GM03348 (cell line): ENCODE data around the gene FAM180A.

Experiments
- DNase-seq: peaks from one replicate; pipeline ENCODE4 v3.0.0; 2012; ENCODE audit warnings: low spot score

FAM180A gene

GRCh38 chr7:135771961-135772638, 23.5 kb upstream of the FAM180A start:
- DNase-seq: peak; percentile 49

- DNase-seq: no peak
Measured at GRCh38 chr7:135771051-135771450, 22.4 kb upstream of the FAM180A start.

DNA sequence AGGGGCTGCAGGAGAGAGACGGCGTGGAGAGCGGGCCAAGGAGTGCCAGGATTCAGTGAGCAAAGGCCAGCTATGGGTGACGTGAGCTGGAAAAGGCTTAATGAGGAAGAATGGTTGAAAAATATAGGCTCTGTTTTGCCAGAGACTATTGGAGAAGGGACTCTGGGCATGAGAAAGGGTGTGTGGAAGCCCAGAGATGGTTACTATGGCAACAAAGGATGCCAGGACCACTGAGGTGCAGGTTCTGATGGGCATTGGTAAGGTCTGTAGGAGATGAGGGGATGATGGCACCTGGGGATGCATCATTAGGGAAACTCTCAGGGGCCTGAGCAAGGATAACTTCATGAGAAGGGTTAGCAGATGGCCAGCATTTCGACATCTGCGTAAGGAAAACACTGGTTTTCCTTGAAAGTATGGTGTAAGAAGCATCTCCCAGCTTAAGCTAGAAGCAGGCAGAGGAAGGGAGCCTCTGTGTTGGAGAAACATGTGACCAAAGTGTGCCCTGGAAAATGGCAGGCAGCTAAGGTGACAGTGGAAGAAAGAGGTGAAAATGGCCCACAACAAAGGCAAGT, 21.6 kb upstream of the FAM180A start:
- no peak for DNase-seq

- DNase-seq: no peak
Measured at GRCh38 chr7:135769005-135769802, 20.6 kb upstream of the FAM180A start.

DNA sequence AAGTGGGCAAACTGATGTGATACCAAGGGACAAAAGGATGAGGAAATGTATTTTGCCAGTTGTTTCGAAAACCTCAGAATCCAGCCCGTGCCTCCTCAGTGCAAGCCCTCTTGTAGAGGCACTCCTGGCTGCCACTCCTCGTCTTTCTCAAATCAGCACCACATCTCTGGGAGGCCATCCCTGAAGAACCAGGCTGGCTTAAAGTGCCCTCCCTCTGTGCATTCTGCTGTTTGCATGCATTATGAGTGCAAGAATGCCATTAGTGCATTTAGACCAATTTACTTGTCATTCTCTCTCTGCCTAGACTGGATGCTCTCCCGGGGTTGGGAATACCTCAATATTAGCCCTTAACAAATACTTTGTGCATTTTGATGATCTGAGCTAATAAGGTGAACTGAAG, 19.9 kb upstream of the FAM180A start:
- no peak for DNase-seq

- DNase-seq: no peak
Measured at GRCh38 chr7:135768064-135768463, 19.5 kb upstream of the FAM180A start.

DNA sequence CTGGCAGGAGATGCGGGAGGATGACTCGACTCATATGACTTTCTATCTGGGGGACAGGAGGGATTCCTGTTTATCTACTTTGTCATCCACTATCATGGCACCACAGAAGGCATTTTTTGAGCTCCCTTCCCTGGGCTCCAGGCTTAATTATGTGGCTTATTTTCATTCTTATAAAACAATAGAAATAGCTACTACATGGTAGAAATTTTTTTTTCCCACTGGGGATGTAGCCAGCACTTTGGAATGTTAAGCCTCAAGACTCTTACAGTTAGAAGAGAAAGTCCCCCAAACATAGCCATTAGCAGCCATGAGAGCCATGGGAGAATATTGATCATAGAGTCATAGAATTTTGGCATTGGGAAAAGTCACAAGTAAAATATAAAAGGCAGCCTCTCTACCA, 14.6 kb upstream of the FAM180A start:
- DNase-seq: no peak

DNA sequence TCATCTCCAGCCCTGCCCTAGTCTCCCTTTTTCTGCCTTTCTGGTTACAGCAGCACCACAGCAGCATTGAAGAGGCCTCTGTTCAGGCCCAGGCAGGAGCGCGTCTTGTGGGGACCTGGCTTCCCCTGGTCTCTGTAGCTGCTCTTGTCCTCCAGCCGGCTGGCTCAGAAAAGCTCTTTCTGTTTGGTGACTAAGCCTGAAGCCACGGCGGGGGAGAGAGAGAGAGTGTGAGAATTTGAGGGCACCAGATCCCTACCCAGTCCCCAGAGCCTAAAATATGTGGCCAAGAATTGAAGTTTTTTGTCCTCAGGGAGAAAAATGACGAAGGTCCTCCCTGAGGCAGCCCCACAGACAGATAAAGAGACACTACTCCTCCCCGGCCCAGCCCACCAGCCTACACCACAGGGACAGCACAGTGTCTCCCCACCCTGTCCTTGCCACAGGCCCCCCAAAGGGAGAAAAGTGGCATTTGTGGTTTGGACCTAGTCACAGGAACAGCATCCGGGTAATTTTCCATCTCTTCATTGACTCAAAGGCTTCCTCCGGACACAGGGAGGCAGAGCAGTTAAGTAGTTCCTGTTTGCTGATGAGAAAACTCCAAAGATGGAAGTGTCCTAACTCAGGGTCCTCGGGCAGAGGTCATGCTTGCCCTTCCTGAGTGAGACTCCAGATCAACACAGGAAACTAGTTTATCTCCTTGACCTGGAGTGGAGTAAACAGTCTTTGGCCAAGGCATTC, 13.3 kb upstream of the FAM180A start:
- peak; percentile 64 for DNase-seq

DNA sequence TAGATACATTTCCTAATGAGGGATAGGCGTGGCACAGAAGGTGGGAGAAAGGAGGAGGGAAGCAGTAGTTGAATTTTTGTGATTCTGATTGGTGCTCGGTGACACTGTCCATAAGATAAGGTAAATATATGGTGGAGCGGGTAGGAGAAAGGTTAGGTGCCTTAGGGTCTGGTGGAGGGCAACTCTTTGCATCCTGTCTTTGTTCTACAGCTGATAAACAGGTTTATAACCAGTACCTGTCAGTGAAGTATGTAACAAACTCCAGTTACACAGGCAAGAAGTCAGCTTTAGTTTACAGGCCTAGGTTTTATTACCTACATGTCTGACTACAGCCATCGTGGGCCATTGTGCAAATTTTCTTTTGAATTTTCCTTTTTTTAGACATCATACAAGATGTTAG, 10.9 kb upstream of the FAM180A start:
- no peak for DNase-seq

DNA sequence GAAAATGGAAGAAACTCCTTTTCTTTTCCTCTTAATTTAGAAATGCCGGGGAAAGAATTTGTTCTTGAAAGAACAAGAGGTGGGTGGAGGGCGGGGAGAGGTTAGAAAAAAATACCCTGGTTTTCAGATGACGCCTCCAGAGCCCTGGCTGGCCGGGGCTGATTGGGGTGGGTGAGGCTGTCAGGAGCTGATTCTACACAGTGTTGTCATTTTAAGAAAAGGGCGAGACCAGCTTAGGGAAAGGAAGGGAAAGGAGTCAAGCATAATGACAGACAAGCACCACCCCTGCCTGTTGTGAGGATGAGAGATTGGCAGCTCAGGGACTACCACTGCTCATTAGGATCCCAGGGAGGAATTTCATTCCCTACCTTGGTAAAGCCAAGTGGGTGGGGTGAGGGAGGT, 9.9 kb upstream of the FAM180A start:
- peak; percentile 83 for DNase-seq

- DNase-seq: peak; percentile 83
Measured at GRCh38 chr7:135757719-135758411, 9.3 kb upstream of the FAM180A start.

GRCh38 chr7:135756191-135756590, 7.6 kb upstream of the FAM180A start:
- no peak for DNase-seq

DNA sequence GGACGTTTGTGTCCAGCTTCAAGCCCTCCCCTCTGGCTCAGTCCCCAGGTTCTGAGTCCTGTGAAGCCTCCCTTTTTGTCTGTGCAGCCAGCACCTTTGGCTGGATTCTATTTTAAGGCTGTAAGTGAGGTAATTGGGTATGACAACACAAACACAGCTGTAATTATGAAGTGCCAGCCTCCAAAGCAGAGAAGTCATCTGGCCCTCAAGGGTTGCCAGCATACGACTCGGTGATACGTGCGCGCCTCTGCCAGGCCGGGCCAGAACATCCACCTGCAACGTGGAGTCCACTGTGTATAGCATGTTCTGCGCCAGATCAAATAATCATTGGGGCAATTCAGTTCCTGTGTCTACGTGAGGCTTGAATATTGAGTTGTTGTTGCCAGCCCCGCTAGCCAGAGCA, 6.7 kb upstream of the FAM180A start:
- no peak for DNase-seq

DNA sequence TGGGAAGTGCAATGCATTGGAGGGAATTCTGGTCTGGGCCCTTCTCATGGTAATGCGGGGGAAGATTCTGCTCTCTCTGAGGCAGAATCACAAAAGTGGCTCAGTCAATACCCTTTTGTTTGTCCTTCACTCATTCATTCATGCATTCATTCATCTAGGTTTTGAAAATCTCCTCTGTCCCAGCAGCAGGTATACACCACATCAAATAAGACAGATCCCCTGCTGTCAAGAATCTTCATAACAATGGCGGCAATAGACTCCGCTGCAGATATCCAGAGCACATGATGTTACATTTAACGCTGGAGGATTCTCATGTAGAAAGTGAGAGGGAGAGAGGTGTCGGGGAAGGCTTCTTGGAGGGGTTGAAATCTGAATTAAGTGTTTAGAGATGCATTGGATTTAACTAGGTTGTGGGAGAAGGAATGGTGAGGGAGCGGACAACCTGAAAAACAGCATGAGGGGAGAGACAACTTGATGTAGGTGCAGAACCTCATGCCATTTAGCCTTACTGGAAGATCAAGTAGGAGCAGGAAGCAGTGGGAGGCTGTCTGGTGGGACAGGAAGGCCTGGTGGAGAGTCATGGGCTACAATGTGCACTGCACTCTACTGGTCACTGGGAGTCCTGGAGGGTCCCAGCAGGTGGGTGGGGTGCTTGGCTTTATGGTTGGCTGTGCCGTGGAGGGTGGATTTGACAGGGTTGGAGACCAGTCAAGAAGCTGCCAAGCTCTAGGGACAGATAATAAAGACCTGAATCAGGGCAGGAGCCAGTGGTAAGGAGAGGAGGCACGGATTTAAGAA, 5.2 kb upstream of the FAM180A start:
- DNase-seq: no peak

DNA sequence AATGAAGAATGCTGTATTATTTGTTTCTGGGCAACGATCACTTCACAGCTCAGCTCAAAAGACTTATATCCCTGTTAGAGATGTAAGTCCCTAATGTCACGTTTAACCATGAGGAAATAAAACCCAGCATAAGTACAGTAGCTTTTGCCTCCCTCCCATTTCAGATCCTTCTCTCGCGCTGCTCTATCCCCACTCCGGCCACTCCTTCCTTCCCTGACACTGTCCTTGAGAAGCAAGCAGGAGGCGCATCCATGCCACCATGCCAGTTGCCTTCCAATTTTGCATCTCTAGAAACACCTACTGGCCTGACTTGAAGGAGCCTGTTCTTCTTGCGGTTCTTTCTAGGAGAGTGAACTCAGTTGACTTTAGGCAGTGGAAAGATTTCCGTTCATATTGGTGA, 1.2 kb downstream of the FAM180A start:
- peak; percentile 36 for DNase-seq

GRCh38 chr7:135745703-135746312, 2.8 kb downstream of the FAM180A start:
- DNase-seq: peak; percentile 88

DNA sequence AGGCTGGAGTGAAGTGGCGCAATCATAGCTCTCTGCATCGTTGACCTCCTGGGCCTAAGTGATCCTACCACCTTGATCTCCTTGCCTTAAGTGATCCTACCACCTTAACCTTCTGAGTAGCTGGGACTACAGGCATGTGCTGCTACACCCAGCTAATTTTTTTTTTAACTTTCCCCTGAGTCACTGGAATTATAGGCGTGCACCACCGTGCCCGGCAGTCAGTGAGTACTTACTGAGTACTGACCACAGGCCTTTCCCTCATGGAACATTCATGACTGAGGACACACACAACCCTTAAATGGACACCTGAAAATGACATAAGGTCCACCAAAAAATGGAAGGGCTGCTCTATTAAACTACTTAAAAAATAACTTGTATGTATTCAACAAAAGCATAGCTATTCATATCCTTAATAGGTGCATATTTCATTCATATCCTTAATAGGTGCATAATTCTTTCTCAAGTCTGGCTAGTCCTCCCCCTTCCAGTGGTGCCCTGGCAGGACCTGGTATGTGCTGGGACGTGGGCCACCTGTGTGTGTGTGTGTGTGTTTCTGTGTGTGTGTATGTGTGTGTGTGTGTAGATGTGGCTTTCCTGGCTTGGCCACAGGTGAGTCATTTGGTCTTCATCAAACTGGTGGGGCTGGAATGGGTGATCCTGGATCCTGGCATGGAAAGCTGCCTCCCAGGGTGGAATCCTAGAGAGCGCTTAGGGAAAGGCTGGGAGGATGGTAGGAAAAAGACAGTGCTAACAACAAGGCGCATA, 3.5 kb downstream of the FAM180A start:
- DNase-seq: peak; percentile 50

DNA sequence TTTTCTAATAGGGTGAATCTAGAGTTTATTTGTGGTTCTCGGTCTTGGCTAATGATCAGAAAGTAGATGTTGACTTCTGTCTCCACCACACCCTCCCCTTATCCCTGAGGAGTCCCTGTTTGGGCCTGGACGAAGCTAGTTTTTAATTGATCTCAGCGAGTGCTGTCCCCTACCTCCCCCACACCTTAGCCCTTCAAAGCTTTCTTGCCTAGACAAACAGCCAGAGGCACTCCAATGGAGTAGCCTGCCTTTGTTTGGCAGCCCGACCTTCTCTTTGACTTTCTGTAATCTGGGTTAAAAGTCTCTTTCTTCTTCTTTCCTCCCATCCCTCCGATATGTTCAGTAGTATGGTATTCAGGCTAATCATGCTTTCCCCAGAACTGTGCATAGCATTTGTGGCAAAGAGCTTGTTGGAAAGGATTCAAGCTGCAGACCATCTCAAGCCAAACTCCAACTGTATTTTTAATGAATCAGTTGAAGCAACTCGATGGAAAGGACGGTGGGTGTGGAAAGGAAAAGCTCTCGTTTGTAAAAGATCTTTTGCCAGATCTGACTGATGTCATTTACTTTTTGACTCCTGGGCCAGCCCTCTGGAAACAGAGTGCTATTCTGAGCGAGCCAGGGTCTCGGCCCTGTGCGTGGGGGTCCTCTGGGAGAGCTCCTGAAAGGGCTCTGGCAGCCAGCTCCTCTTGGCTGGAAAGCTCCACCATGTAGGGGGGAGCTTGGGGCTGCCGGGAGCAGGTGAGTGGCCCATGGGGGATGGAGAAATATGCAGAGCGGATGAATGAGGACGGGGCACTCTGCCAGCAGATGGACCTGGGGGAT, 4.5 kb downstream of the FAM180A start:
- peak; percentile 41 for DNase-seq

GRCh38 chr7:135742371-135742770, 6.2 kb downstream of the FAM180A start:
- peak; percentile 27 for DNase-seq
